ENCODE data around the gene RAD51B. TPM values are rescaled to one million over a fixed set of nuclear protein-coding genes. Genes with fewer than 3 reads are reported as not detected.

The RAD51B gene
- total RNA-seq, 4 donors from 2014 or later, result 8.9 to 30.3 (median 10.4) TPM

DNA sequence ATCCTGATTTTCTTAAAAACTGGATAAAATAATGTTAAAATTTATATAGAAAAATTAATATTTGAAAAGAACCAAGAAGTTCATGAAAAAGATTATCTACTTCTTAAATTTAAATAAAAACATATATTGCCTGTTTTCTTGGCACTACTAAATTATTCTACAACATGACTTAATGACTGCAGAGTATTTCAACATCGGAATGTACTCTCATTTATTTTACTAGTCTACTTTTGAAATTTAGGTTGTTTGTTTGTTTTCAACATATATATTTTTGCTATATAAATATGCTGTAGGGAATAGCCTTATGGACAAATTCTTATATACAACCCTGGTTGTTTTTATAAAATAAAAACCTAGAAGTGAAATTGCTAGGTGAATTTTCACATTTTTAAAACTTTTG is 231.6 kb downstream of the RAD51B start:
- DNase-seq (ENCODE audit: low spot score) (no peak), ATAC-seq (ENCODE audit: low FRiP score) (no peak)
- TF ChIP-seq, protein P1, sequence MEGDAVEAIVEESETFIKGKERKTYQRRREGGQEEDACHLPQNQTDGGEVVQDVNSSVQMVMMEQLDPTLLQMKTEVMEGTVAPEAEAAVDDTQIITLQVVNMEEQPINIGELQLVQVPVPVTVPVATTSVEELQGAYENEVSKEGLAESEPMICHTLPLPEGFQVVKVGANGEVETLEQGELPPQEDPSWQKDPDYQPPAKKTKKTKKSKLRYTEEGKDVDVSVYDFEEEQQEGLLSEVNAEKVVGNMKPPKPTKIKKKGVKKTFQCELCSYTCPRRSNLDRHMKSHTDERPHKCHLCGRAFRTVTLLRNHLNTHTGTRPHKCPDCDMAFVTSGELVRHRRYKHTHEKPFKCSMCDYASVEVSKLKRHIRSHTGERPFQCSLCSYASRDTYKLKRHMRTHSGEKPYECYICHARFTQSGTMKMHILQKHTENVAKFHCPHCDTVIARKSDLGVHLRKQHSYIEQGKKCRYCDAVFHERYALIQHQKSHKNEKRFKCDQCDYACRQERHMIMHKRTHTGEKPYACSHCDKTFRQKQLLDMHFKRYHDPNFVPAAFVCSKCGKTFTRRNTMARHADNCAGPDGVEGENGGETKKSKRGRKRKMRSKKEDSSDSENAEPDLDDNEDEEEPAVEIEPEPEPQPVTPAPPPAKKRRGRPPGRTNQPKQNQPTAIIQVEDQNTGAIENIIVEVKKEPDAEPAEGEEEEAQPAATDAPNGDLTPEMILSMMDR (IDR thresholded peaks at IDR 0.05), result no peak

DNA sequence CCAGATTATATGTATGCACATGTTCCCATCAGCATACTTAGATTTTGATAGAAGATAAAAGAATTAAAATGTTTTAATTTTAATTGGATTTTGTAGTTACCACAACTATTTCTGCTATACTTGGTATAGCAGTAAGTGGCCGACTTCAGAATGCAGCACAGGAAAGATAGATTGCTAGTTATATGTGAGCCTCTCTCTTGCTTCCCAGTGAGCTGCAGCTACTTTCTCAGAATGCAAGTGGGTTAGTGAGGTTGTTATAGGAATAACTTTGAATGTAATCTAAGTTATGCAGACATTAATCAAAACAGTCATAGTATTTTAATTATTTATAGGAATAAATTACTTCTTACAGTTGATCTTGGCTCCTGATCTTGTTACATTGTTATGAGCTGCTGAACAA is 240.6 kb downstream of the RAD51B start:
- DNase-seq (ENCODE audit: low spot score), result no peak
- TF ChIP-seq, protein P1 (IDR thresholded peaks at IDR 0.05), result no peak
- ATAC-seq (ENCODE audit: low FRiP score), result no peak

DNA sequence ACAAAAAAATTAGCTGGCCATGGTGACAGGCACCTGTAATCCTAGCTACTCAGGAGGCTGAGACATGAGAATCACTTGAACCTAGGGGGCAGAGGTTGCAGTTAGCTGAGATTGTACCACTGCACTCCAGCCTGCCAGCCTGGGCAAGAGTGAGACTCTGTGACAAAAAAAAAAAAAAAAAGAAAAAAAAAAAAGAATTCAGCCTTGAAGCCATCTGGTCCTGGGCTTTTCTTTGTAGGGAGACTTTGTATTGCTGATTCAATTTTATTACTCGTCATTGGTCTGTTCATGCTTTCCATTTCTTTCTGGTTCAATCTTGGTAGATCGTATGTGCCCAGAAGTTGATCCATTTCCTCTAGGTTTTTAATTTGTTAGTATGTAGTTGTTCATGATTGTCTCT is 243.1 kb downstream of the RAD51B start:
- no peak for ATAC-seq (ENCODE audit: low FRiP score)
- DNase-seq (ENCODE audit: low spot score), result no peak
- TF ChIP-seq, protein P1 (IDR thresholded peaks at IDR 0.05), result no peak

DNA sequence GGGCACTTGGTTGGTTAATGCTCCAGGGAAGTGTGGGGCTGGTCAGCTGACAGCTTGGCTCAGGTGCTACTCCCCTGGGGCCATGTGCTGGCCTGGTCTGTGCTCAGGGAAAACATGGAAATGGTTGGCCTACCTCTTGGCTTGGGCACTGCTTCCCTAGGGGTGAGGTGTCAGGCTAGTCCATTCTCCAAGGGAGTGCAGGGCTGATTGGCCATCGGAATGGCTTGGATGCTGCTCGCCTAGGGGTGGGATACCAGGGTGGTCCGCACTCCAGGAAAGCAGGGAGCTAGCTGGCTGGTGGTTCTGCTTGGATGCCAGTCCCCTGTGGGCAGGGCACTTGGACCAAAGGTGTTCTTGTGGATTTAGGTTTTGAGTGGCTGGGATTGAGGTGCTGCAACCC is 245.7 kb downstream of the RAD51B start:
- ATAC-seq (ENCODE audit: low FRiP score), result no peak
- no peak for DNase-seq (ENCODE audit: low spot score)
- TF ChIP-seq, protein P1 (IDR thresholded peaks at IDR 0.05), result no peak

DNA sequence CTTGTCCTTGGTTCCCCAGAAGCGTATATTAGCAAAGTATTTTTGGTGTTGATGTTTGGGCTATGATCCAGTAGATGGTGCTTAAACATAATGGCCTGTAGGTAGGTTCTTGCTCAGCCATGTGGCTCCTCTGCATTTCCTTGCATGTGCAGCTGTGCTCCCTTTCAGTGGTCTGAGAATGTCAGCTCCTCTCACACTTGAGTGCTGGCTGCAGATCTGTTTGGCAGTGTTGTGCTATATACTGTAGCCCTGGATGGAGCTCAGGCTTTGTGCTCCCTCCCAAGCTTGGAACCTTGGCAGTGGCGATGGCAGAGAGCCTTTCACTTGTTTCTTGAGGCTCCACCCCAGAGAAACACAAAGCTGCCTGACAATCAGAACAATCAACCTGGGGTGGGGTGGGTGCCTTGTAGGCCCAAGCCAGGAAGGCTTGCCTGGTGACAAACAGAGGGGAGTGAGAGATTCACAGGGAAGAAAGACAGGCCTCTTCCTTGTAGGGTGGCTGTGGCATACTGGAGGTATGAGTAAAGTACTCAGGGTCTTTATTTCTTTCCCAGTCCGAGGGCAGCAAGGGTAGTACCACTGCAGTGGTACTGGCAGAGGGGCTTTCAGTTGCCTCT is 255.3 kb downstream of the RAD51B start:
- ATAC-seq (ENCODE audit: low FRiP score) (no peak), DNase-seq (ENCODE audit: low spot score) (no peak)
- TF ChIP-seq, protein P1 (IDR thresholded peaks at IDR 0.05), result no peak

DNA sequence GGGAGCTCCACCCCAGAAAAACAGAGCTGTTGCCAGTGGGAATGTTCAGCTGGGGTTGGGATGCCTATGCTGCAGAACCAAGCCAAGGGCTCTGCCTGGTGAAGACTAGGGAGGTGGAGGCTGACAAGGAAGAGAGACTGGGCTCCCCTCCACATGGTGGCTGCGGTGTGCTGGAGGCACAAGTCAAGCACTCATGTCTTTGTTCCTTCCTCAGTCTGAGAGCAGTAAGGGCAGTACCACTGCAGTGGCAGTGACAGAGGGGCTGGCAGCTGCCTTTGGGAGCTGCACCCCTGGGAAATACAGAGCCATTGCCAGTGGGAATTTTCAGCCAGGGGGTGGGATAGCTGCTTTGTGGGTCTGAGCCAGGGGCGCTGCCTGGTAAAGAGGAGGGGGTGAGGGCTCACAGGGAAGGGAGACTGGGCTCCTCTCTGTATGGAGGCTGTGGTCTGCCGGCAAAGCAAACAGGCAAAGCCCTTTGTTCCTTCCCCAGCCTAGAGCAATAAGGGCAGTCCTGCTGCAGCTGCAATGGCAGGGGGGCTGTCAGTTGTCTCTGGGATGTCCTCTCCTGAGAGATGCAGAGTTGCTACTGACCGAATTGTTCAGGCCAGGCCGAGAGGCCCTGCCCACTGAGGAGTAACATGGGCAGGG is 255.9 kb downstream of the RAD51B start:
- ATAC-seq (ENCODE audit: low FRiP score), result peak; percentile 37
- TF ChIP-seq, protein P1 (IDR thresholded peaks at IDR 0.05), result no peak
- DNase-seq (ENCODE audit: low spot score), result no peak

DNA sequence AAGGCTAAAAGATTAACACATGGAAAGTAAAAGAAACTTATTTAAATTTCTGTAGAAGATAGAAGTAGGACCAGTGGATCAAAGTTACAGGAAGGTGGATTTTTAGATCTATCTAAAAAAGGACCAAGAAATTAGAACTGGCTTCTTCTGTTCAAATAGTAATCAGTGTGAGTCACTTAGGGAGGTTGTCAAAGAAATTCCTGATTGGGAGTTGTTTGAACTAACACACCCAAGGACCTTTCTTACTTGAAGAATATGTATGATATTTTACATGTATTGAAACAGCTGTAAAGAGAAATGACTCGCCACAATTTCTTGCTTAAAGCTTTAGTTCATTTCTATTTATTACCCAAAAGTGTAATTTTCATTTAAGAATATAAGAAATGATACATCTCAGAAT is 256.9 kb downstream of the RAD51B start:
- DNase-seq (ENCODE audit: low spot score) (no peak), ATAC-seq (ENCODE audit: low FRiP score) (no peak)
- TF ChIP-seq, protein P1 (IDR thresholded peaks at IDR 0.05), result no peak

Measured in omental fat pad (tissue), 4 donors.